Mesendoderm (in vitro differentiated cells): ENCODE data around the gene MTHFD1L.

Experiments
- DNase-seq: peaks from one replicate; pipeline ENCODE4 v3.0.0; 2013
- H2AK5ac ChIP-seq: 2 replicates; pipeline ENCODE4 v1.6.1; 2013; ENCODE audit warnings: low read length, inconsistent platforms
- H2BK120ac ChIP-seq: 2 replicates; pipeline ENCODE4 v1.6.1; 2013; ENCODE audit warnings: low read depth, mild to moderate bottlenecking, low read length, moderate library complexity, mixed read lengths
- H2BK15ac ChIP-seq: replicated peaks from 2 replicates; pipeline ENCODE4 v1.6.1; 2013; ENCODE audit warnings: low read depth, mild to moderate bottlenecking, moderate library complexity
- H2BK5ac ChIP-seq: 2 replicates; pipeline ENCODE4 v1.6.1; 2013; ENCODE audit warnings: low read length, inconsistent platforms
- H3K18ac ChIP-seq: 2 replicates; pipeline ENCODE4 v1.6.1; 2013; ENCODE audit warnings: mild to moderate bottlenecking, low read length, mixed read lengths
- H3K23ac ChIP-seq: one replicate; pipeline ENCODE4 v1.6.1; 2013; ENCODE audit warnings: low read length
- H3K27ac ChIP-seq: 2 replicates; pipeline ENCODE4 v1.5.1; 2013; ENCODE audit warnings: low read depth, mild to moderate bottlenecking, inconsistent platforms, low read length, moderate library complexity
- H3K27me3 ChIP-seq: 2 replicates; pipeline ENCODE4 v1.6.1; 2013; ENCODE audit warnings: low read length, control low read depth, mild to moderate bottlenecking, inconsistent platforms; ENCODE audit not compliant: insufficient read depth, poor library complexity
- H3K36me3 ChIP-seq: 2 replicates; pipeline ENCODE4 v1.6.1; 2013; ENCODE audit warnings: low read length, inconsistent platforms; ENCODE audit not compliant: control insufficient read depth, insufficient read depth
- H3K4ac ChIP-seq: one replicate; pipeline ENCODE4 v1.6.1; 2013; ENCODE audit warnings: low read depth, mild to moderate bottlenecking, low read length, moderate library complexity
- H3K4me1 ChIP-seq: 2 replicates; pipeline ENCODE4 v1.6.1; 2013; ENCODE audit warnings: low read depth, low read length, inconsistent platforms; ENCODE audit not compliant: control insufficient read depth
- H3K4me2 ChIP-seq: 2 replicates; pipeline ENCODE4 v1.6.1; 2013; ENCODE audit warnings: low read length
- H3K4me3 ChIP-seq: 2 replicates; pipeline ENCODE4 v1.5.1; 2013; ENCODE audit warnings: mild to moderate bottlenecking, low read length
- H3K56ac ChIP-seq: one replicate; pipeline ENCODE4 v1.6.1; 2013; ENCODE audit warnings: low read length
- H3K79me1 ChIP-seq: 2 replicates; pipeline ENCODE4 v1.6.1; 2013; ENCODE audit warnings: low read length, inconsistent platforms
- H3K79me2 ChIP-seq: 2 replicates; pipeline ENCODE4 v1.6.1; 2013; ENCODE audit warnings: mild to moderate bottlenecking, low read length; ENCODE audit not compliant: control insufficient read depth, insufficient read depth
- H3K9ac ChIP-seq: 2 replicates; pipeline ENCODE4 v1.6.1; 2013; ENCODE audit warnings: low read length, inconsistent platforms
- H4K5ac ChIP-seq: one replicate; pipeline ENCODE4 v1.6.1; 2013; ENCODE audit warnings: low read length
- H4K8ac ChIP-seq: one replicate; pipeline ENCODE4 v1.6.1; 2013; ENCODE audit warnings: low read depth, mild to moderate bottlenecking, control low read depth, low read length, moderate library complexity
- WGBS: extraction: QIAGEN DNeasy Blood & Tissue Kit; methylation state at CpG from one replicate; pipeline ENCODE4 v1.1.7; 2013; ENCODE audit warnings: low lambda C conversion rate, missing lambda C conversion rate; ENCODE audit not compliant: insufficient coverage; ENCODE audit errors: extremely low coverage; 5-methylcytosine and 5-hydroxymethylcytosine counted together

The MTHFD1L gene

GRCh38 chr6:150977281-150977680, 111.8 kb downstream of the MTHFD1L start:
- no CpG with 5 or more reads among the region's 2 CpGs for WGBS
- Histone ChIP-seq H3K9ac (no peak overlapping the region), H3K4me2 (no peak overlapping the region), H3K4me1 (no peaks in the 10 kb centered on the region), H3K23ac (no peak overlapping the region), H3K4ac (no peak overlapping the region), H2BK15ac (no peak overlapping the region), H2BK120ac (no peak overlapping the region), H2BK5ac (no peak overlapping the region), H3K27me3 (no peaks in the 10 kb centered on the region), H3K79me1 (no peaks in the 10 kb centered on the region), H3K4me3 (no peak overlapping the region), H3K36me3 (peaks cover 1% of the 10 kb centered on the region), H3K18ac (no peak overlapping the region), H3K27ac (no peak overlapping the region), H3K79me2 (no peaks in the 10 kb centered on the region), H4K5ac (no peak overlapping the region), H3K56ac (no peak overlapping the region), H2AK5ac (no peak overlapping the region), H4K8ac (no peak overlapping the region)
- no peak for DNase-seq

- H3K9ac ChIP-seq = no peak overlapping the region
- no CpG with 5 or more reads among the region's 10 CpGs for WGBS
- no peak overlapping the region for H2BK5ac ChIP-seq
- no peaks in the 10 kb centered on the region for H3K27me3 ChIP-seq
- H3K79me1 ChIP-seq = no peaks in the 10 kb centered on the region
- H3K56ac ChIP-seq = no peak overlapping the region
- H4K8ac ChIP-seq = no peak overlapping the region
- no peak overlapping the region for H4K5ac ChIP-seq
- H3K18ac ChIP-seq = no peak overlapping the region
- H2BK15ac ChIP-seq = no peak overlapping the region
- no peaks in the 10 kb centered on the region for H3K4me1 ChIP-seq
- H3K4me2 ChIP-seq = no peak overlapping the region
- no peak overlapping the region for H3K4me3 ChIP-seq
- H2AK5ac ChIP-seq = no peak overlapping the region
- no peak overlapping the region for H3K23ac ChIP-seq
- no peak overlapping the region for H2BK120ac ChIP-seq
- no peaks in the 10 kb centered on the region for H3K79me2 ChIP-seq
- DNase-seq = no peak
- no peak overlapping the region for H3K27ac ChIP-seq
- H3K4ac ChIP-seq = no peak overlapping the region
- peaks cover 1% of the 10 kb centered on the region for H3K36me3 ChIP-seq
These were observed 113.1 kb downstream of the MTHFD1L start for GRCh38 chr6:150978624-150979023.

GRCh38 chr6:150979826-150980350, 114.4 kb downstream of the MTHFD1L start:
- H4K5ac ChIP-seq = no peak overlapping the region
- H2BK5ac ChIP-seq = no peak overlapping the region
- H3K4me1 ChIP-seq = no peaks in the 10 kb centered on the region
- no peak overlapping the region for H3K23ac ChIP-seq
- no peak overlapping the region for H3K27ac ChIP-seq
- no CpG with 5 or more reads among the region's 6 CpGs for WGBS
- peaks cover 3% of the 10 kb centered on the region for H3K36me3 ChIP-seq
- no peak overlapping the region for H3K4ac ChIP-seq
- no peak overlapping the region for H2BK120ac ChIP-seq
- H2BK15ac ChIP-seq = no peak overlapping the region
- H3K56ac ChIP-seq = no peak overlapping the region
- no peak overlapping the region for H2AK5ac ChIP-seq
- H3K9ac ChIP-seq = no peak overlapping the region
- H3K18ac ChIP-seq = no peak overlapping the region
- no peak overlapping the region for H3K4me2 ChIP-seq
- no peaks in the 10 kb centered on the region for H3K79me2 ChIP-seq
- no peaks in the 10 kb centered on the region for H3K79me1 ChIP-seq
- H4K8ac ChIP-seq = no peak overlapping the region
- no peak for DNase-seq
- H3K27me3 ChIP-seq = no peaks in the 10 kb centered on the region
- H3K4me3 ChIP-seq = no peak overlapping the region

- H3K18ac ChIP-seq = no peak overlapping the region
- H2BK5ac ChIP-seq = no peak overlapping the region
- H3K4me1 ChIP-seq = no peaks in the 10 kb centered on the region
- no peak overlapping the region for H3K4ac ChIP-seq
- no peaks in the 10 kb centered on the region for H3K79me1 ChIP-seq
- H3K27ac ChIP-seq = no peak overlapping the region
- no peak overlapping the region for H3K56ac ChIP-seq
- no peak overlapping the region for H3K4me3 ChIP-seq
- H3K23ac ChIP-seq = no peak overlapping the region
- DNase-seq = no peak
- no peaks in the 10 kb centered on the region for H3K27me3 ChIP-seq
- no peak overlapping the region for H3K9ac ChIP-seq
- H3K79me2 ChIP-seq = no peaks in the 10 kb centered on the region
- H3K4me2 ChIP-seq = no peak overlapping the region
- H4K5ac ChIP-seq = no peak overlapping the region
- H2BK120ac ChIP-seq = no peak overlapping the region
- no CpG with 5 or more reads among the region's 11 CpGs for WGBS
- peaks cover 2% of the 10 kb centered on the region for H3K36me3 ChIP-seq
- no peak overlapping the region for H2BK15ac ChIP-seq
- H4K8ac ChIP-seq = no peak overlapping the region
- no peak overlapping the region for H2AK5ac ChIP-seq
These were observed 115.6 kb downstream of the MTHFD1L start for GRCh38 chr6:150981095-150981494.

- WGBS = no CpG with 5 or more reads among the region's 2 CpGs
These were observed 116.2 kb downstream of the MTHFD1L start for GRCh38 chr6:150981669-150982068.

GRCh38 chr6:150987371-150987828, 121.9 kb downstream of the MTHFD1L start:
- no peaks in the 10 kb centered on the region for H3K4me1 ChIP-seq
- no peak overlapping the region for H2AK5ac ChIP-seq
- DNase-seq = no peak
- H2BK5ac ChIP-seq = no peak overlapping the region
- peaks cover 2% of the 10 kb centered on the region for H3K36me3 ChIP-seq
- no peaks in the 10 kb centered on the region for H3K79me1 ChIP-seq
- no peak overlapping the region for H2BK15ac ChIP-seq
- H3K79me2 ChIP-seq = no peaks in the 10 kb centered on the region
- no peak overlapping the region for H3K18ac ChIP-seq
- H3K23ac ChIP-seq = no peak overlapping the region
- H2BK120ac ChIP-seq = no peak overlapping the region
- H3K4me2 ChIP-seq = no peak overlapping the region
- H4K8ac ChIP-seq = no peak overlapping the region
- H3K9ac ChIP-seq = no peak overlapping the region
- H4K5ac ChIP-seq = no peak overlapping the region
- no peaks in the 10 kb centered on the region for H3K27me3 ChIP-seq
- no CpG with 5 or more reads among the region's 7 CpGs for WGBS
- H3K4me3 ChIP-seq = no peak overlapping the region
- no peak overlapping the region for H3K56ac ChIP-seq
- no peak overlapping the region for H3K27ac ChIP-seq
- H3K4ac ChIP-seq = no peak overlapping the region

More at GRCh38 chr6:150981669-150982068, 116.2 kb downstream of the MTHFD1L start:
- Histone ChIP-seq H3K27ac (no peak overlapping the region), H3K9ac (no peak overlapping the region), H3K56ac (no peak overlapping the region), H3K4me2 (no peak overlapping the region), H2BK120ac (no peak overlapping the region), H3K79me2 (no peaks in the 10 kb centered on the region), H3K4me1 (no peaks in the 10 kb centered on the region), H2BK15ac (no peak overlapping the region), H4K8ac (no peak overlapping the region), H3K4me3 (no peak overlapping the region), H3K18ac (no peak overlapping the region), H3K36me3 (peaks cover 2% of the 10 kb centered on the region), H2AK5ac (no peak overlapping the region), H2BK5ac (no peak overlapping the region), H4K5ac (no peak overlapping the region), H3K27me3 (no peaks in the 10 kb centered on the region), H3K4ac (no peak overlapping the region), H3K79me1 (no peaks in the 10 kb centered on the region), H3K23ac (no peak overlapping the region)
- no peak for DNase-seq
